CD14-positive monocyte (primary cell): ENCODE measurements around the gene TRUB1. TPM values are rescaled to one million over a fixed set of nuclear protein-coding genes. Genes with fewer than 3 reads are reported as not detected.

Source experiments
- DNase-seq, 3 donors: peaks; one replicate each; pipeline ENCODE4 v3.0.0-alpha.2; 2011 to 2022
- H2AFZ ChIP-seq: 2 replicates; pipeline ENCODE4 v1.6.0; 2012; ENCODE audit warnings: mild to moderate bottlenecking, low read depth, low read length, inconsistent platforms; ENCODE audit not compliant: insufficient read depth, poor library complexity, severe bottlenecking
- H3K27ac ChIP-seq, 2 donors: 1 replicate in 1 of 2; 2 replicates in 1 of 2; pipeline ENCODE4 v1.5.1; 2012 to 2013; ENCODE audit warnings: low read length in 2 of 2, control low read depth in 1 of 2, inconsistent platforms in 1 of 2, low read depth in 1 of 2, mild to moderate bottlenecking in 1 of 2
- H3K27me3 ChIP-seq, 2 donors: one replicate each; pipeline versions ENCODE4 v1.6.0 to v1.6.1; 2011 to 2013; ENCODE audit warnings: low read length in 2 of 2; ENCODE audit not compliant: control insufficient read depth in 2 of 2, insufficient read depth in 2 of 2
- H3K36me3 ChIP-seq, 2 donors: replicated peaks in 1 of 2; 1 replicate in 1 of 2; 2 replicates in 1 of 2; pipeline versions ENCODE4 v1.5.1 to v1.6.1; 2012 to 2013; ENCODE audit warnings: low read length in 2 of 2, control low read depth in 1 of 2, inconsistent platforms in 1 of 2, mild to moderate bottlenecking in 1 of 2; ENCODE audit not compliant: insufficient read depth in 2 of 2, control insufficient read depth in 1 of 2
- H3K4me1 ChIP-seq, 2 donors: 1 replicate in 1 of 2; 2 replicates in 1 of 2; pipeline versions ENCODE4 v1.5.1 to v1.6.1; 2012 to 2013; ENCODE audit warnings: low read length in 2 of 2, control low read depth in 1 of 2, inconsistent platforms in 1 of 2, mild to moderate bottlenecking in 1 of 2, moderate library complexity in 1 of 2; ENCODE audit not compliant: insufficient read depth in 2 of 2, control insufficient read depth in 1 of 2
- H3K4me2 ChIP-seq: replicated peaks from 2 replicates; pipeline ENCODE3; 2012; ENCODE audit warnings: low read length, moderate library complexity, mild to moderate bottlenecking; ENCODE audit not compliant: poor library complexity, severe bottlenecking; ENCODE audit errors: extremely low read depth
- H3K4me3 ChIP-seq, 3 experiments: fragments of 200-600 bp in 1 of 3; sonication (generic) in 1 of 3; replicated peaks in 1 of 3; 1 replicate in 2 of 3; 2 replicates in 1 of 3; pipeline ENCODE4 v1.5.1; 2011 to 2013; ENCODE audit warnings: low read length in 3 of 3, mild to moderate bottlenecking in 3 of 3, control low read depth in 2 of 3, low read depth in 2 of 3, inconsistent platforms in 1 of 3, moderate library complexity in 1 of 3
- H3K79me2 ChIP-seq: 2 replicates; pipeline ENCODE4 v1.6.0; 2012; ENCODE audit warnings: mild to moderate bottlenecking, control low read depth, inconsistent platforms, low read length, moderate library complexity; ENCODE audit not compliant: insufficient read depth
- H3K9ac ChIP-seq: 2 replicates; pipeline ENCODE4 v1.6.0; 2017; ENCODE audit warnings: low read length, mild to moderate bottlenecking; ENCODE audit not compliant: insufficient read depth, poor library complexity, severe bottlenecking
- H3K9me3 ChIP-seq, 2 donors: replicated peaks in 1 of 2; 1 replicate in 1 of 2; 2 replicates in 1 of 2; pipeline versions ENCODE4 v1.5.1 to v1.6.1; 2012 to 2013; ENCODE audit warnings: low read length in 2 of 2, control low read depth in 1 of 2; ENCODE audit not compliant: control insufficient read depth in 1 of 2, insufficient read depth in 1 of 2
- H4K20me1 ChIP-seq: 2 replicates; pipeline ENCODE4 v1.6.0; 2012; ENCODE audit warnings: mild to moderate bottlenecking, low read length, control low read depth, moderate library complexity; ENCODE audit not compliant: insufficient read depth
- H3K27ac Mint-ChIP-seq, 7 donors: one replicate each; pipeline ENCODE4 v1.8.0; 2020; ENCODE audit warnings: mild to moderate bottlenecking in 7 of 7, mixed read lengths in 7 of 7, moderate library complexity in 6 of 7, inconsistent platforms in 2 of 7
- H3K27me3 Mint-ChIP-seq, 3 donors: one replicate each; pipeline ENCODE4 v1.8.0; 2021 to 2022; ENCODE audit warnings: low read depth in 3 of 3, mild to moderate bottlenecking in 3 of 3, mixed read lengths in 3 of 3, moderate library complexity in 3 of 3, inconsistent platforms in 1 of 3
- H3K36me3 Mint-ChIP-seq, 2 donors: one replicate each; pipeline ENCODE4 v1.8.0; 2020; ENCODE audit warnings: mixed read lengths in 2 of 2, inconsistent platforms in 1 of 2, mild to moderate bottlenecking in 1 of 2
- H3K4me1 Mint-ChIP-seq: one replicate; pipeline ENCODE4 v1.8.0; 2020; ENCODE audit warnings: mild to moderate bottlenecking, mixed read lengths
- H3K4me3 Mint-ChIP-seq, 2 donors: one replicate each; pipeline ENCODE4 v1.8.0; 2020; ENCODE audit warnings: mild to moderate bottlenecking in 2 of 2, mixed read lengths in 2 of 2, moderate library complexity in 1 of 2
- H3K9me3 Mint-ChIP-seq, 7 donors: one replicate each; pipeline ENCODE4 v1.8.0; 2020 to 2022; ENCODE audit warnings: mixed read lengths in 7 of 7, mild to moderate bottlenecking in 6 of 7, moderate library complexity in 6 of 7, inconsistent platforms in 2 of 7
- CTCF ChIP-seq: fragments of 200-600 bp; IDR thresholded peaks from one replicate; pipeline ENCODE4 v1.8.0; 2022; ENCODE audit warnings: antibody characterized with exemption, mild to moderate bottlenecking
- WGBS: methylation state at CpG from one replicate; pipeline ENCODE4 v1.1.5; 2013; ENCODE audit warnings: missing lambda C conversion rate; ENCODE audit not compliant: insufficient coverage; 5-methylcytosine and 5-hydroxymethylcytosine counted together
- intact Hi-C, 2 donors: fragments of 100-400 bp; cut with micrococcal nuclease; formaldehyde crosslinking; loops; one replicate each; pipeline versions ENCODE4 v1.15.0 to v1.15.1; 2023
- polyA plus RNA-seq, 3 donors: library from polyadenylated mRNA; depleted of rRNA in 1 of 3; unstranded in 2 of 3; stranded (reverse) in 1 of 3; fragments of 300-500 nt in 2 of 3; fragments of >200 nt in 1 of 3; fragmentation: Illumina TruSeq in 2 of 3; gene quantifications; 1 replicate in 2 of 3; 2 replicates in 1 of 3; pipeline ENCODE4 v1.2.3, GENCODE V29; 2012 to 2021

The TRUB1 gene
- polyA plus RNA-seq, 3 donors = 3.0 to 5.0 (median 3.3) TPM

- no peak overlapping the region for H3K27ac ChIP-seq
- H3K9me3 ChIP-seq = no peaks in the 10 kb centered on the region
- H3K9ac ChIP-seq = no peak overlapping the region
- no peaks in the 10 kb centered on the region for H3K36me3 ChIP-seq
- no peak overlapping the region for H2AFZ ChIP-seq
- intact Hi-C loops = no loop called here
- Mint-ChIP-seq H3K4me1 (no peaks in the 10 kb centered on the region), H3K27ac (no peak overlapping the region), H3K4me3 (no peak overlapping the region), H3K36me3 (no peaks in the 10 kb centered on the region), H3K27me3 (peaks cover 3 to 10% (median 9%) of the 10 kb centered on the region in 3 donors), H3K9me3 (no peaks in the 10 kb centered on the region)
- H3K4me3 ChIP-seq = no peak overlapping the region
- peaks cover 0 to 6% of the 10 kb centered on the region in 2 donors for H3K27me3 ChIP-seq
- H3K4me2 ChIP-seq = no peak overlapping the region
- no peaks in the 10 kb centered on the region for H3K79me2 ChIP-seq
- no peaks in the 10 kb centered on the region for H4K20me1 ChIP-seq
- no peak for TF ChIP-seq CTCF
- no peaks in the 10 kb centered on the region for H3K4me1 ChIP-seq
- no peak for DNase-seq
Measured at GRCh38 chr10:114905450-114905849, 32.5 kb upstream of the TRUB1 start.

- no peaks in the 10 kb centered on the region for H3K4me1 ChIP-seq
- Mint-ChIP-seq H3K4me1 (no peaks in the 10 kb centered on the region), H3K9me3 (no peaks in the 10 kb centered on the region), H3K36me3 (no peaks in the 10 kb centered on the region), H3K27me3 (peaks cover 3 to 10% (median 9%) of the 10 kb centered on the region in 3 donors), H3K27ac (no peak overlapping the region), H3K4me3 (no peak overlapping the region)
- no peak overlapping the region for H2AFZ ChIP-seq
- no peak for TF ChIP-seq CTCF
- no peaks in the 10 kb centered on the region for H3K9me3 ChIP-seq
- H3K36me3 ChIP-seq = no peaks in the 10 kb centered on the region
- no peak for DNase-seq
- intact Hi-C loops = no loop called here
- H3K27ac ChIP-seq = no peak overlapping the region
- peaks cover 0 to 6% of the 10 kb centered on the region in 2 donors for H3K27me3 ChIP-seq
- no peaks in the 10 kb centered on the region for H3K79me2 ChIP-seq
- no CpG with 5 or more reads among the region's 3 CpGs for WGBS
- H4K20me1 ChIP-seq = no peaks in the 10 kb centered on the region
- H3K4me2 ChIP-seq = no peak overlapping the region
- no peak overlapping the region for H3K4me3 ChIP-seq
- no peak overlapping the region for H3K9ac ChIP-seq
Measured at GRCh38 chr10:114906981-114907380, 31.0 kb upstream of the TRUB1 start.
